T-helper 2 cell treated with Interferon-gamma antibody and Interleukin-4, amounts not matched to agents 5 μg/mL and 100 μg/mL, for 36 hours (primary cell): ENCODE data around the gene PTPRN.

Experiments used
- DNase-seq: peaks from one replicate; pipeline ENCODE4 v3.0.0; 2021; ENCODE audit warnings: low spot score
- H3K27ac Mint-ChIP-seq: one replicate; pipeline ENCODE4 v1.8.0; 2021; ENCODE audit warnings: mild to moderate bottlenecking, mixed read lengths
- H3K27me3 Mint-ChIP-seq: one replicate; pipeline ENCODE4 v1.8.0; 2021; ENCODE audit warnings: low read depth, mixed read lengths
- H3K36me3 Mint-ChIP-seq: one replicate; pipeline ENCODE4 v1.8.0; 2021; ENCODE audit warnings: low read depth, mixed read lengths
- H3K4me1 Mint-ChIP-seq: one replicate; pipeline ENCODE4 v1.8.0; 2021; ENCODE audit warnings: low read depth, mixed read lengths
- H3K4me3 Mint-ChIP-seq: one replicate; pipeline ENCODE4 v1.8.0; 2022; ENCODE audit warnings: mild to moderate bottlenecking, moderate library complexity, mixed read lengths
- H3K9me3 Mint-ChIP-seq: one replicate; pipeline ENCODE4 v1.8.0; 2021; ENCODE audit warnings: mixed read lengths

PTPRN gene

GRCh38 chr2:219254590-219255201 lies 54.5 kb downstream of the PTPRN start:
- Mint-ChIP-seq H3K27me3 (peaks cover 10% of the 10 kb centered on the region), H3K9me3 (no peaks in the 10 kb centered on the region), H3K27ac (peak overlapping the region; percentile 90), H3K36me3 (peaks cover 34% of the 10 kb centered on the region), H3K4me3 (peak overlapping the region; percentile 70), H3K4me1 (peaks cover 32% of the 10 kb centered on the region)
- DNase-seq: peak; percentile 54

- peaks cover 40% of the 10 kb centered on the region for H3K4me1 Mint-ChIP-seq
These were observed 55.2 kb downstream of the PTPRN start, which contains the start of gene TUBA4A for GRCh38 chr2:219253753-219254589. TSS of gene TUBA4A (minus strand) at chr2:219253918. CDS start at chr2:219253858, 60 bp downstream.

GRCh38 chr2:219252900-219253752 lies 56.1 kb downstream of the PTPRN start, which contains the start of gene TUBA4B:
TSS of gene TUBA4B (plus strand) at chr2:219253243. CDS start at chr2:219253408, 165 bp downstream.
- H3K4me3 Mint-ChIP-seq: peak within 1 kb of the TSS; percentile 98
- peaks cover 3% of the 10 kb centered on the region for H3K27me3 Mint-ChIP-seq
- H3K36me3 Mint-ChIP-seq: peaks cover 50% of the 10 kb centered on the region
- no peaks in the 10 kb centered on the region for H3K9me3 Mint-ChIP-seq
- peak within 1 kb of the TSS; percentile 90 for H3K27ac Mint-ChIP-seq
- H3K4me1 Mint-ChIP-seq: peaks cover 48% of the 10 kb centered on the region
- peak; percentile 63 for DNase-seq

More at GRCh38 chr2:219253753-219254589, 55.2 kb downstream of the PTPRN start, which contains the start of gene TUBA4A:
- peaks cover 42% of the 10 kb centered on the region for H3K36me3 Mint-ChIP-seq
- peaks cover 8% of the 10 kb centered on the region for H3K27me3 Mint-ChIP-seq
- peak within 1 kb of the TSS; percentile 90 for H3K27ac Mint-ChIP-seq
- H3K9me3 Mint-ChIP-seq: no peaks in the 10 kb centered on the region
- DNase-seq: peak; percentile 86
- peak within 1 kb of the TSS; percentile 98 for H3K4me3 Mint-ChIP-seq

- Mint-ChIP-seq H3K4me1 (peaks cover 54% of the 10 kb centered on the region), H3K9me3 (no peaks in the 10 kb centered on the region), H3K36me3 (peaks cover 56% of the 10 kb centered on the region), H3K27ac (peak overlapping the region; percentile 89), H3K27me3 (peaks cover 3% of the 10 kb centered on the region), H3K4me3 (peak overlapping the region; percentile 98)
- no peak for DNase-seq
These were observed 56.7 kb downstream of the PTPRN start for GRCh38 chr2:219252570-219252899.

GRCh38 chr2:219252084-219252483 lies 57.1 kb downstream of the PTPRN start:
- H3K9me3 Mint-ChIP-seq: no peaks in the 10 kb centered on the region
- H3K4me3 Mint-ChIP-seq: peak overlapping the region; percentile 98
- H3K36me3 Mint-ChIP-seq: peaks cover 60% of the 10 kb centered on the region
- peaks cover 3% of the 10 kb centered on the region for H3K27me3 Mint-ChIP-seq
- H3K4me1 Mint-ChIP-seq: peaks cover 58% of the 10 kb centered on the region
- no peak for DNase-seq
- peak overlapping the region; percentile 89 for H3K27ac Mint-ChIP-seq

GRCh38 chr2:219251656-219252055 lies 57.5 kb downstream of the PTPRN start:
- H3K4me3 Mint-ChIP-seq: peak overlapping the region; percentile 98

GRCh38 chr2:219250049-219250781 lies 59.0 kb downstream of the PTPRN start:
- Mint-ChIP-seq H3K27me3 (no peaks in the 10 kb centered on the region), H3K4me3 (peak overlapping the region; percentile 98), H3K36me3 (peaks cover 68% of the 10 kb centered on the region), H3K27ac (peak overlapping the region; percentile 91), H3K4me1 (peaks cover 66% of the 10 kb centered on the region), H3K9me3 (no peaks in the 10 kb centered on the region)
- DNase-seq: no peak

More at GRCh38 chr2:219251656-219252055, 57.5 kb downstream of the PTPRN start:
- Mint-ChIP-seq H3K27ac (peak overlapping the region; percentile 89), H3K4me1 (peaks cover 63% of the 10 kb centered on the region), H3K27me3 (peaks cover 3% of the 10 kb centered on the region), H3K36me3 (peaks cover 64% of the 10 kb centered on the region), H3K9me3 (no peaks in the 10 kb centered on the region)
- no peak for DNase-seq

GRCh38 chr2:219249203-219249980 lies 59.8 kb downstream of the PTPRN start:
- DNase-seq: no peak
- Mint-ChIP-seq H3K9me3 (no peaks in the 10 kb centered on the region), H3K27me3 (no peaks in the 10 kb centered on the region), H3K36me3 (peaks cover 68% of the 10 kb centered on the region), H3K4me1 (peaks cover 66% of the 10 kb centered on the region), H3K27ac (peak overlapping the region; percentile 91), H3K4me3 (peak overlapping the region; percentile 98)

- Mint-ChIP-seq H3K4me3 (peak overlapping the region; percentile 98), H3K36me3 (peaks cover 68% of the 10 kb centered on the region)
These were observed 60.4 kb downstream of the PTPRN start for GRCh38 chr2:219248845-219249202.

GRCh38 chr2:219247678-219248642 lies 61.2 kb downstream of the PTPRN start:
- H3K27ac Mint-ChIP-seq: peak overlapping the region; percentile 91
- peaks cover 77% of the 10 kb centered on the region for H3K4me1 Mint-ChIP-seq
- DNase-seq: peak; percentile 79
- peaks cover 66% of the 10 kb centered on the region for H3K36me3 Mint-ChIP-seq
- no peaks in the 10 kb centered on the region for H3K9me3 Mint-ChIP-seq
- H3K4me3 Mint-ChIP-seq: peak overlapping the region; percentile 98
- no peaks in the 10 kb centered on the region for H3K27me3 Mint-ChIP-seq

More at GRCh38 chr2:219248845-219249202, 60.4 kb downstream of the PTPRN start:
- Mint-ChIP-seq H3K9me3 (no peaks in the 10 kb centered on the region), H3K4me1 (peaks cover 69% of the 10 kb centered on the region), H3K27ac (peak overlapping the region; percentile 91), H3K27me3 (no peaks in the 10 kb centered on the region)
- no peak for DNase-seq

GRCh38 chr2:219246559-219246958 lies 62.6 kb downstream of the PTPRN start:
- peaks cover 52% of the 10 kb centered on the region for H3K36me3 Mint-ChIP-seq
- H3K9me3 Mint-ChIP-seq: no peaks in the 10 kb centered on the region
- peak overlapping the region; percentile 99 for H3K27ac Mint-ChIP-seq
- DNase-seq: no peak
- H3K4me3 Mint-ChIP-seq: peak overlapping the region; percentile 98
- peaks cover 72% of the 10 kb centered on the region for H3K4me1 Mint-ChIP-seq
- no peaks in the 10 kb centered on the region for H3K27me3 Mint-ChIP-seq

GRCh38 chr2:219245899-219246230 lies 63.3 kb downstream of the PTPRN start:
- Mint-ChIP-seq H3K27me3 (no peaks in the 10 kb centered on the region), H3K27ac (peak overlapping the region; percentile 99), H3K4me1 (peaks cover 65% of the 10 kb centered on the region), H3K36me3 (peaks cover 46% of the 10 kb centered on the region), H3K9me3 (no peaks in the 10 kb centered on the region), H3K4me3 (peak overlapping the region; percentile 98)
- no peak for DNase-seq
